Neural cell (in vitro differentiated cells): ENCODE data around the gene SLC22A23.

Experiments used
- EZH2 ChIP-seq: fragments of 200-600, 300-800 bp; shearing (Covaris generic), sonication (generic); IDR thresholded peaks from 2 replicates; pipeline ENCODE4 v1.6.1; 2014; ENCODE audit warnings: antibody characterized with exemption, low read length, borderline replicate concordance, mild to moderate bottlenecking; ENCODE audit not compliant: insufficient read depth, poor library complexity, severe bottlenecking
- RAD21 ChIP-seq: fragments of 450-650 bp; conservative IDR thresholded peaks from 2 replicates; pipeline ENCODE4 v1.6.1; 2014; ENCODE audit warnings: antibody characterized with exemption, mild to moderate bottlenecking, moderate library complexity
- TF ChIP-seq, protein P1 (sequence below): fragments of 450-650 bp; IDR thresholded peaks from 2 replicates; pipeline ENCODE4 v1.5.1; 2014; ENCODE audit warnings: antibody characterized with exemption, mild to moderate bottlenecking, moderate library complexity; ENCODE audit not compliant: poor library complexity, severe bottlenecking

DNA sequence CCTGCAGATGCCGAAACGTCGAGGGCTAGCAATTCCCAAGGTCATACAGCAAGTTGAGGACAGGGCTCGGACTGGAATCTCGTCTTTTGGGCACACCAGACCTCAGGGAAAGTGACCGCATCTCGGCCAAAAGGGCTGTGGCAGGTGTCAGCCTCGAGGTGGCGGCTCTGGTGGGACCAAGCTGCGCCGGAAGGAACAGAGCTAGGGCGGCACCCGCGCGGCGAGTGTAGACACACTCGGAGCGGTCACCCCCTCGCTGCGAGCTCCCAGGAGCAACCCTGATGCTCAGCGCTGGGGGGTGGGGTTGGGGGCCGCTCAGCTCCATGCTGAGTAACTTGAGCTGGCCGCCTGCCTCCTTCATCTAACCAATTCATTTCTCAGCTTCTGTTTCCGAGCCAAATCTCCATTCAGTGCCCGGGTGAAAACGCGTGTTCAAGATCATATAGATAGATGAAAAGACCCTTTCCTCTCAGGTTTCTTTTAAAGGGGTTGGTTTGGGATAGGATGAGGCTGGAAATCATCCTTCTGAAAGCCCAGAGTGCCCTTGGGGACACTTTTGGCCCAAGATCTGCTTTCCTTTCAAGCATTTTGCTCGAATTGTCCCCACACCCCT lies 227.2 kb downstream of the SLC22A23 start:
- TF ChIP-seq, protein P1, sequence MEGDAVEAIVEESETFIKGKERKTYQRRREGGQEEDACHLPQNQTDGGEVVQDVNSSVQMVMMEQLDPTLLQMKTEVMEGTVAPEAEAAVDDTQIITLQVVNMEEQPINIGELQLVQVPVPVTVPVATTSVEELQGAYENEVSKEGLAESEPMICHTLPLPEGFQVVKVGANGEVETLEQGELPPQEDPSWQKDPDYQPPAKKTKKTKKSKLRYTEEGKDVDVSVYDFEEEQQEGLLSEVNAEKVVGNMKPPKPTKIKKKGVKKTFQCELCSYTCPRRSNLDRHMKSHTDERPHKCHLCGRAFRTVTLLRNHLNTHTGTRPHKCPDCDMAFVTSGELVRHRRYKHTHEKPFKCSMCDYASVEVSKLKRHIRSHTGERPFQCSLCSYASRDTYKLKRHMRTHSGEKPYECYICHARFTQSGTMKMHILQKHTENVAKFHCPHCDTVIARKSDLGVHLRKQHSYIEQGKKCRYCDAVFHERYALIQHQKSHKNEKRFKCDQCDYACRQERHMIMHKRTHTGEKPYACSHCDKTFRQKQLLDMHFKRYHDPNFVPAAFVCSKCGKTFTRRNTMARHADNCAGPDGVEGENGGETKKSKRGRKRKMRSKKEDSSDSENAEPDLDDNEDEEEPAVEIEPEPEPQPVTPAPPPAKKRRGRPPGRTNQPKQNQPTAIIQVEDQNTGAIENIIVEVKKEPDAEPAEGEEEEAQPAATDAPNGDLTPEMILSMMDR: peak; percentile 26
- TF ChIP-seq RAD21 (no peak), EZH2 (no peak)
